ENCODE measurements around the gene RXFP1. TPM values are rescaled to one million over a fixed set of nuclear protein-coding genes. Genes with fewer than 3 reads are reported as not detected.

The RXFP1 gene
- total RNA-seq, 1 experiment from 2014 or later: 0.48 TPM

- no peak for TF ChIP-seq MAX (CRISPR knock-in tag; IDR thresholded peaks at IDR 0.05)
- TF ChIP-seq E2F5 (CRISPR knock-in tag; IDR thresholded peaks at IDR 0.05): no peak
- no peak for TF ChIP-seq USF2 (CRISPR knock-in tag; IDR thresholded peaks at IDR 0.05)
- TF ChIP-seq HMGXB4 (CRISPR knock-in tag; IDR thresholded peaks at IDR 0.05): no peak
- no peak for TF ChIP-seq MLX (CRISPR knock-in tag; IDR thresholded peaks at IDR 0.05)
- TF ChIP-seq ZNF671 (CRISPR knock-in tag; IDR thresholded peaks at IDR 0.05): no peak
Measured at GRCh38 chr4:158599150-158599549, 77.5 kb downstream of the RXFP1 start (continued).

GRCh38 chr4:158599765-158600498 is 78.2 kb downstream of the RXFP1 start:
- DNase-seq (ENCODE audit: low spot score) (no peak), ATAC-seq (no peak)
- H3K27ac Mint-ChIP-seq: no peak overlapping the region
- no peaks in the 10 kb centered on the region for H3K36me3 Mint-ChIP-seq
- H3K4me1 Mint-ChIP-seq: 0 out of 2 replicates have a peak, but pooled peaks cover 4% of the 10 kb centered on the region
- CTCF ChIA-PET: no interaction called here
- POLR2A ChIA-PET: no interaction called here
- H3K27me3 Mint-ChIP-seq (ENCODE audit: low read depth): no peaks in the 10 kb centered on the region
- H3K4me3 Mint-ChIP-seq: no peak overlapping the region
- TF ChIP-seq NFATC4 (CRISPR knock-in tag; IDR thresholded peaks at IDR 0.05): no peak
- no peak for TF ChIP-seq ZNF138 (CRISPR knock-in tag; conservative IDR thresholded peaks at IDR 0.05)
- TF ChIP-seq ZNF416 (CRISPR knock-in tag; IDR thresholded peaks at IDR 0.05): no peak
- no peak for TF ChIP-seq GTF2I (CRISPR knock-in tag; conservative IDR thresholded peaks at IDR 0.05)
- no peak for TF ChIP-seq ZNF396 (CRISPR knock-in tag; IDR thresholded peaks at IDR 0.05; ENCODE audit: borderline replicate concordance)
- TF ChIP-seq HMGXB4 (CRISPR knock-in tag; IDR thresholded peaks at IDR 0.05): no peak
- TF ChIP-seq SOX15 (CRISPR knock-in tag; IDR thresholded peaks at IDR 0.05): no peak
- TF ChIP-seq JAZF1 (CRISPR knock-in tag; IDR thresholded peaks at IDR 0.05): no peak
- no peak for TF ChIP-seq ATF2 (CRISPR knock-in tag; IDR thresholded peaks at IDR 0.05; ENCODE audit: borderline replicate concordance, low read depth)
- TF ChIP-seq ZNF317 (CRISPR knock-in tag; IDR thresholded peaks at IDR 0.05; ENCODE audit: borderline replicate concordance, low read depth): no peak
- TF ChIP-seq FOXK1 (CRISPR knock-in tag; IDR thresholded peaks at IDR 0.05): no peak
- H3K9me3 Mint-ChIP-seq: no peaks in the 10 kb centered on the region

All from WTC11 (cell line).